ENCODE results near the gene NR1D2. TPM values are rescaled to one million over a fixed set of nuclear protein-coding genes. Genes with fewer than 3 reads are reported as not detected.

The NR1D2 gene
- total and polyA plus RNA-seq, 2 donors (not counting 1 experiment from before 2014, with no cell fraction given), result 9.9 to 58.2 TPM

- DNase-seq, result no peak
- Histone ChIP-seq H3K9me3 (ENCODE audit: control extremely low read depth in 1 of 3, control insufficient read depth in 2 of 3, insufficient read depth in 1 of 3, low read length in 2 of 3) (no peaks in the 10 kb centered on the region), H3K79me2 (ENCODE audit: control insufficient read depth, insufficient read depth, low read length) (peaks cover 27% of the 10 kb centered on the region), H3K4me1 (ENCODE audit: control insufficient read depth in 2 of 2, insufficient read depth in 2 of 2, low read length in 2 of 2) (no peaks in the 10 kb centered on the region), H3K27me3 (replicated peaks in 1 of 4; ENCODE audit: control extremely low read depth in 1 of 4, control insufficient read depth in 3 of 4, insufficient read depth in 4 of 4, low read length in 3 of 4) (no peaks in the 10 kb centered on the region), H2AFZ (ENCODE audit: insufficient read depth, low read depth, low read length, poor library complexity, severe bottlenecking) (no peak overlapping the region), H3K36me3 (replicated peaks in 1 of 2; ENCODE audit: control extremely low read depth in 1 of 2, control insufficient read depth in 1 of 2, extremely low read depth in 1 of 2, insufficient read depth in 2 of 2, low read length in 1 of 2) (peaks cover 0 to 50% of the 10 kb centered on the region in 2 experiments), H3K9ac (ENCODE audit: low read length) (no peak overlapping the region), H3K27ac (ENCODE audit: low read length in 2 of 2) (no peak overlapping the region), H3K4me3 (ENCODE audit: control extremely low read depth in 1 of 5, extremely low read depth in 1 of 5, insufficient read depth in 1 of 5, low read depth in 2 of 5, low read length in 4 of 5) (no peak overlapping the region), H4K20me1 (ENCODE audit: control insufficient read depth, insufficient read depth, low read length, poor library complexity, severe bottlenecking) (peaks cover 65% of the 10 kb centered on the region), H3K4me2 (replicated peaks; ENCODE audit: low read depth, low read length, poor library complexity, severe bottlenecking) (no peak overlapping the region)
- intact Hi-C loops (cut with micrococcal nuclease), result no loop called here
- Mint-ChIP-seq H3K4me1 (peaks cover 2% of the 10 kb centered on the region), H3K4me3 (no peak overlapping the region), H3K27me3 (no peaks in the 10 kb centered on the region), H3K27ac (no peak overlapping the region), H3K9me3 (ENCODE audit: insufficient read depth) (no peaks in the 10 kb centered on the region)
- CTCF ChIA-PET, result interaction anchor here (0.7 to 1.0 kb wide), 2 partner anchors 8 to 73 kb away, joined by 4 read pairs; no protein-coding TSS in a partner anchor
- no peak for ATAC-seq (ENCODE audit: low read depth)
- POLR2A ChIA-PET, result no interaction called here
- 100% methylated on average over 4 of the region's 5 CpGs for WGBS (ENCODE audit: insufficient coverage)
- TF ChIP-seq, protein P1, sequence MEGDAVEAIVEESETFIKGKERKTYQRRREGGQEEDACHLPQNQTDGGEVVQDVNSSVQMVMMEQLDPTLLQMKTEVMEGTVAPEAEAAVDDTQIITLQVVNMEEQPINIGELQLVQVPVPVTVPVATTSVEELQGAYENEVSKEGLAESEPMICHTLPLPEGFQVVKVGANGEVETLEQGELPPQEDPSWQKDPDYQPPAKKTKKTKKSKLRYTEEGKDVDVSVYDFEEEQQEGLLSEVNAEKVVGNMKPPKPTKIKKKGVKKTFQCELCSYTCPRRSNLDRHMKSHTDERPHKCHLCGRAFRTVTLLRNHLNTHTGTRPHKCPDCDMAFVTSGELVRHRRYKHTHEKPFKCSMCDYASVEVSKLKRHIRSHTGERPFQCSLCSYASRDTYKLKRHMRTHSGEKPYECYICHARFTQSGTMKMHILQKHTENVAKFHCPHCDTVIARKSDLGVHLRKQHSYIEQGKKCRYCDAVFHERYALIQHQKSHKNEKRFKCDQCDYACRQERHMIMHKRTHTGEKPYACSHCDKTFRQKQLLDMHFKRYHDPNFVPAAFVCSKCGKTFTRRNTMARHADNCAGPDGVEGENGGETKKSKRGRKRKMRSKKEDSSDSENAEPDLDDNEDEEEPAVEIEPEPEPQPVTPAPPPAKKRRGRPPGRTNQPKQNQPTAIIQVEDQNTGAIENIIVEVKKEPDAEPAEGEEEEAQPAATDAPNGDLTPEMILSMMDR (IDR thresholded peaks at IDR 0.05), result no peak
These were observed 16.8 kb downstream of the NR1D2 start for GRCh38 chr3:23961913-23962312.

DNA sequence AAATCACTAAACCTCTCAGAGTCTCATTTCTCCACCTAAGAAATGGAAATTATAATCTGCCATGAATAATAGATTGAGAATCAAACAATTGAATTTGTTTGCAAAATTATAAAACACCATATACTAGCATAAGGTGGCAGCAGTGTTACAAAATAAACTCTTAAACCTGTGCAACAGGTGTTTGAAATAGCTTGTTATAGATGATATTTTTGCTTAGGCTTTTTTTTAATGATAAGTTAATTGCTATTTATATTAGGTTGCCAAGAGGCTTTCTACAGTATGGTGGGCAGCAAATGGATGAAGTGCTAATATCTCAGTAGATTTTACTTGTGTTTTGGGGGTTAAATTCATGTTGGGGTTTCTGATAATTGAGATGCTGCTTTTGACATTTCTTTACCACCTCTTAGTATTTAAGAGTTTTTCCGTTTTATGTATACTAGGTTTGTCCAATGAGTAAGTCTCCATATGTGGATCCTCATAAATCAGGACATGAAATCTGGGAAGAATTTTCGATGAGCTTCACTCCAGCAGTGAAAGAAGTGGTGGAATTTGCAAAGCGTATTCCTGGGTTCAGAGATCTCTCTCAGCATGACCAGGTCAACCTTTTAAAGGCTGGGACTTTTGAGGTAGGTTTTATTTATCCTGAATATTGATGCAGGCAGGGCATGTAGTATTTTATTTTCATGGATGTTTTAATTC, 19.6 kb downstream of the NR1D2 start:
- H3K4me3 Mint-ChIP-seq, result no peak overlapping the region
- Histone ChIP-seq H3K4me1 (ENCODE audit: control insufficient read depth in 2 of 2, insufficient read depth in 2 of 2, low read length in 2 of 2) (no peaks in the 10 kb centered on the region), H3K27me3 (replicated peaks in 1 of 4; ENCODE audit: control extremely low read depth in 1 of 4, control insufficient read depth in 3 of 4, insufficient read depth in 4 of 4, low read length in 3 of 4) (no peaks in the 10 kb centered on the region), H3K4me2 (replicated peaks; ENCODE audit: low read depth, low read length, poor library complexity, severe bottlenecking) (no peak overlapping the region), H2AFZ (ENCODE audit: insufficient read depth, low read depth, low read length, poor library complexity, severe bottlenecking) (no peak overlapping the region), H3K9me3 (ENCODE audit: control extremely low read depth in 1 of 3, control insufficient read depth in 2 of 3, insufficient read depth in 1 of 3, low read length in 2 of 3) (no peaks in the 10 kb centered on the region), H3K4me3 (ENCODE audit: control extremely low read depth in 1 of 5, extremely low read depth in 1 of 5, insufficient read depth in 1 of 5, low read depth in 2 of 5, low read length in 4 of 5) (no peak overlapping the region), H4K20me1 (ENCODE audit: control insufficient read depth, insufficient read depth, low read length, poor library complexity, severe bottlenecking) (peaks cover 49% of the 10 kb centered on the region), H3K9ac (ENCODE audit: low read length) (no peak overlapping the region), H3K79me2 (ENCODE audit: control insufficient read depth, insufficient read depth, low read length) (peaks cover 19% of the 10 kb centered on the region), H3K36me3 (replicated peaks in 1 of 2; ENCODE audit: control extremely low read depth in 1 of 2, control insufficient read depth in 1 of 2, extremely low read depth in 1 of 2, insufficient read depth in 2 of 2, low read length in 1 of 2) (peaks cover 0 to 54% of the 10 kb centered on the region in 2 experiments), H3K27ac (ENCODE audit: low read length in 2 of 2) (no peak overlapping the region)
- CTCF ChIA-PET, result interaction anchor here (0.7 to 1.2 kb wide), 2 partner anchors 9 to 553 kb away, joined by 3 to 4 read pairs; no protein-coding TSS in a partner anchor
- H3K9me3 Mint-ChIP-seq (ENCODE audit: insufficient read depth), result no peaks in the 10 kb centered on the region
- WGBS (ENCODE audit: insufficient coverage), result no CpG with 5 or more reads among the region's 3 CpGs
- no peak overlapping the region for H3K27ac Mint-ChIP-seq
- POLR2A ChIA-PET, result interaction anchor here (0.7 kb wide), 3 partner anchors 19 to 479 kb away, joined by 3 to 13 read pairs (median 4); no protein-coding TSS in a partner anchor
- no peak for TF ChIP-seq EZH2 (IDR thresholded peaks at IDR 0.05; ENCODE audit: borderline replicate concordance, insufficient read depth, low read depth, low read length, poor library complexity, severe bottlenecking)
- TF ChIP-seq, protein P1 (IDR thresholded peaks at IDR 0.05), result no peak
- DNase-seq (no peak), ATAC-seq (ENCODE audit: low read depth) (no peak)
- H3K27me3 Mint-ChIP-seq, result no peaks in the 10 kb centered on the region
- intact Hi-C loops (cut with micrococcal nuclease), result no loop called here
- no peaks in the 10 kb centered on the region for H3K4me1 Mint-ChIP-seq
